C4-2B (cell line): ENCODE data around the gene EEF1E1.

Experiments
- CTCF ChIP-seq: fragments of 450-650 bp; conservative IDR thresholded peaks from 2 replicates; pipeline ENCODE4 v1.5.1; 2017; ENCODE audit warnings: mild to moderate bottlenecking
- ZFX ChIP-seq: fragments of 450-650 bp; IDR thresholded peaks from 2 replicates; pipeline ENCODE4 v1.6.1; 2017

GRCh38 chr6:8110725-8111124 is 8.4 kb upstream of the EEF1E1 start:
- TF ChIP-seq CTCF (no peak), ZFX (no peak)
